HEK293 (cell line): ENCODE measurements around the gene HNRNPC.

Source experiments
- CTCF ChIA-PET: fragments of 350-600 bp; formaldehyde crosslinking; extraction: SDS; loops from one replicate; lab custom pipeline; 2021; ENCODE audit warnings: antibody characterized with exemption; lab: Yijun Ruan, JAX
- POLR2A ChIA-PET: fragments of 300-600 bp; formaldehyde crosslinking; extraction: SDS; loops from one replicate; lab custom pipeline; 2020; ENCODE audit warnings: antibody characterized with exemption, inconsistent platforms; lab: Yijun Ruan, JAX
- H3K27ac ChIP-seq: fragments of 200-500 bp; sonication (Bioruptor generic); 2 replicates; pipeline ENCODE4 v1.5.1; 2014; ENCODE audit warnings: low read depth, low read length, control low read depth, inconsistent platforms; ENCODE audit errors: extremely low read depth
- H3K36me3 ChIP-seq, 2 experiments: fragments of 200-500 bp in 1 of 2; sonication (Bioruptor generic) in 1 of 2; 1 replicate in 1 of 2; 2 replicates in 1 of 2; pipeline ENCODE4 v1.5.1; 2014 to 2017; ENCODE audit warnings: inconsistent platforms in 2 of 2, low read length in 2 of 2; ENCODE audit not compliant: control insufficient read depth in 2 of 2, insufficient read depth in 1 of 2
- H3K4me1 ChIP-seq: fragments of 200-500 bp; sonication (Bioruptor generic); 2 replicates; pipeline ENCODE4 v1.5.1; 2014; ENCODE audit warnings: mild to moderate bottlenecking, low read length, inconsistent platforms; ENCODE audit not compliant: control insufficient read depth, insufficient read depth
- H3K4me3 ChIP-seq: 2 replicates; pipeline ENCODE4 v1.5.1; 2011; ENCODE audit warnings: low read depth, mild to moderate bottlenecking, control low read depth, low read length, moderate library complexity
- H3K9me3 ChIP-seq: fragments of 200-500 bp; sonication (Bioruptor generic); 2 replicates; pipeline ENCODE4 v1.5.1; 2014; ENCODE audit warnings: low read depth, low read length, inconsistent platforms; ENCODE audit not compliant: control insufficient read depth, insufficient read depth
- GLIS1 ChIP-seq: fragments of 450-650 bp; formaldehyde crosslinking; IDR thresholded peaks from 2 replicates; pipeline ENCODE4 v1.5.1; 2016; ENCODE audit warnings: missing biosample characterization, missing genetic modification characterization
- PRDM6 ChIP-seq: fragments of 450-650 bp; formaldehyde crosslinking; IDR thresholded peaks from 2 replicates; pipeline ENCODE4 v1.5.1; 2017; ENCODE audit warnings: missing biosample characterization, missing genetic modification characterization
- REPIN1 ChIP-seq: fragments of 450-650 bp; formaldehyde crosslinking; IDR thresholded peaks from 2 replicates; pipeline ENCODE4 v1.5.1; 2017; ENCODE audit warnings: missing biosample characterization, missing genetic modification characterization, low read depth
- ZBTB17 ChIP-seq: fragments of 450-650 bp; formaldehyde crosslinking; IDR thresholded peaks from 2 replicates; pipeline ENCODE4 v1.5.1; 2016; ENCODE audit warnings: missing biosample characterization, missing genetic modification characterization
- ZBTB26 ChIP-seq: fragments of 450-650 bp; formaldehyde crosslinking; optimal IDR thresholded peaks from 2 replicates; pipeline ENCODE3; 2016; ENCODE audit warnings: missing biosample characterization, mild to moderate bottlenecking, missing genetic modification characterization
- ZEB2 ChIP-seq: fragments of 450-650 bp; formaldehyde crosslinking; IDR thresholded peaks from 2 replicates; pipeline ENCODE4 v1.5.1; 2016; ENCODE audit warnings: missing biosample characterization, missing genetic modification characterization
- ZNF169 ChIP-seq: fragments of 450-650 bp; formaldehyde crosslinking; IDR thresholded peaks from 2 replicates; pipeline ENCODE4 v1.5.1; 2016; ENCODE audit warnings: missing biosample characterization, missing genetic modification characterization
- ZNF292 ChIP-seq: fragments of 450-650 bp; formaldehyde crosslinking; IDR thresholded peaks from 2 replicates; pipeline ENCODE4 v1.5.1; 2016; ENCODE audit warnings: low read depth, missing biosample characterization, missing genetic modification characterization, borderline replicate concordance
- ZNF449 ChIP-seq: fragments of 450-650 bp; formaldehyde crosslinking; IDR thresholded peaks from 2 replicates; pipeline ENCODE4 v1.5.1; 2017; ENCODE audit warnings: missing biosample characterization, mild to moderate bottlenecking, missing genetic modification characterization, moderate library complexity
- ZNF473 ChIP-seq: fragments of 450-650 bp; formaldehyde crosslinking; IDR thresholded peaks from 2 replicates; pipeline ENCODE4 v1.5.1; 2017; ENCODE audit warnings: missing biosample characterization, missing genetic modification characterization
- ZNF555 ChIP-seq: fragments of 450-650 bp; formaldehyde crosslinking; conservative IDR thresholded peaks from 2 replicates; pipeline ENCODE4 v1.5.1; 2017; ENCODE audit warnings: missing biosample characterization, mild to moderate bottlenecking, missing genetic modification characterization, inconsistent platforms
- ZNF645 ChIP-seq: fragments of 450-650 bp; formaldehyde crosslinking; IDR thresholded peaks from 2 replicates; pipeline ENCODE4; 2016; ENCODE audit warnings: missing biosample characterization, missing genetic modification characterization
- ZNF704 ChIP-seq: fragments of 450-650 bp; formaldehyde crosslinking; IDR thresholded peaks from 2 replicates; pipeline ENCODE4 v1.5.1; 2016; ENCODE audit warnings: missing biosample characterization, missing genetic modification characterization
- ZNF747 ChIP-seq: fragments of 450-650 bp; formaldehyde crosslinking; IDR thresholded peaks from 2 replicates; pipeline ENCODE4 v1.5.1; 2016; ENCODE audit warnings: missing biosample characterization, missing genetic modification characterization

The HNRNPC gene

GRCh38 chr14:21261824-21262223, 7.4 kb downstream of the HNRNPC start:
- ChIA-PET CTCF (no interaction called here), POLR2A (interaction anchor here (0.5 kb wide), 1 partner anchor 19 kb away, joined by 3 read pairs; no protein-coding TSS in a partner anchor)
- no peaks in the 10 kb centered on the region for H3K9me3 ChIP-seq
- TF ChIP-seq GLIS1 (tag by site-specific recombination): no peak
- TF ChIP-seq ZNF704 (tag by site-specific recombination): no peak
- no peak for TF ChIP-seq ZNF747
- no peak for TF ChIP-seq ZEB2 (tag by site-specific recombination)
- TF ChIP-seq ZNF292 (tag by site-specific recombination): no peak
- TF ChIP-seq ZBTB26 (tag by site-specific recombination): no peak
- TF ChIP-seq ZNF449 (tag by site-specific recombination): no peak
- TF ChIP-seq REPIN1 (tag by site-specific recombination): no peak
- TF ChIP-seq ZNF555: no peak
- TF ChIP-seq PRDM6 (tag by site-specific recombination): no peak
- TF ChIP-seq ZNF473 (tag by site-specific recombination): no peak
- no peak for TF ChIP-seq ZNF169 (tag by site-specific recombination)
- TF ChIP-seq ZNF645 (tag by site-specific recombination): no peak
- no peak overlapping the region for H3K4me3 ChIP-seq
- H3K36me3 ChIP-seq: peaks cover 73 to 95% of the 10 kb centered on the region in 2 experiments
- peaks cover 34% of the 10 kb centered on the region for H3K4me1 ChIP-seq
- H3K27ac ChIP-seq: no peak overlapping the region

GRCh38 chr14:21258889-21259787, 10.1 kb downstream of the HNRNPC start:
- no peak overlapping the region for H3K4me3 ChIP-seq
- POLR2A ChIA-PET: interaction anchor here (0.7 kb wide), 1 partner anchor 13 kb away, joined by 3 read pairs; no protein-coding TSS in a partner anchor

More at GRCh38 chr14:21258889-21259787, 10.1 kb downstream of the HNRNPC start:
- Histone ChIP-seq H3K36me3 (peaks cover 71 to 94% of the 10 kb centered on the region in 2 experiments), H3K4me1 (peaks cover 21% of the 10 kb centered on the region; the same call in 1 of the 2 replicates), H3K27ac (no peak overlapping the region), H3K9me3 (no peaks in the 10 kb centered on the region)
- CTCF ChIA-PET: interaction anchor here (0.6 kb wide), 1 partner anchor 192 kb away, joined by 3 read pairs; no protein-coding TSS in a partner anchor
- no peak for TF ChIP-seq ZBTB17 (tag by site-specific recombination)
